Activated CD8-positive, alpha-beta T cell treated with anti-CD3 and anti-CD28 coated beads, Interleukin-2, amount 10 ng/mL, durations not matched to agents 7 days and 5 days (primary cell): ENCODE data around the gene KAZN. TPM values are rescaled to one million over a fixed set of nuclear protein-coding genes. Genes with fewer than 3 reads are reported as not detected.

ENCODE experiments used
- ATAC-seq: fragments of 150-1000 bp; cut with Tn5 transposase; one replicate; pipeline ENCODE4 v1.10.0; 2021; ENCODE audit warnings: moderate library complexity
- CTCF ChIA-PET: fragments of 350-600 bp; sonication (Branson Sonifier 250); formaldehyde crosslinking; loops from one replicate; lab custom pipeline; 2021; ENCODE audit warnings: antibody characterized with exemption; lab: Charles Lee
- POLR2A ChIA-PET: fragments of 350-600 bp; sonication (Branson Sonifier 250); formaldehyde crosslinking; loops from one replicate; lab custom pipeline; 2021; ENCODE audit warnings: antibody characterized with exemption; lab: Charles Lee
- DNase-seq: peaks from one replicate; pipeline ENCODE4 v3.0.0-alpha.2; 2020
- H3K27ac Mint-ChIP-seq: one replicate; pipeline ENCODE4 v1.8.0; 2021; ENCODE audit warnings: mild to moderate bottlenecking, mixed read lengths
- H3K27me3 Mint-ChIP-seq: one replicate; pipeline ENCODE4 v1.8.0; 2021; ENCODE audit warnings: low read depth, mixed read lengths
- H3K36me3 Mint-ChIP-seq: one replicate; pipeline ENCODE4 v1.8.0; 2021; ENCODE audit warnings: low read depth, mixed read lengths
- H3K4me1 Mint-ChIP-seq: one replicate; pipeline ENCODE4 v1.8.0; 2021; ENCODE audit warnings: low read depth, mixed read lengths
- H3K4me3 Mint-ChIP-seq: one replicate; pipeline ENCODE4 v1.8.0; 2021; ENCODE audit warnings: mild to moderate bottlenecking, mixed read lengths
- H3K9me3 Mint-ChIP-seq: one replicate; pipeline ENCODE4 v1.8.0; 2022; ENCODE audit warnings: mixed read lengths; ENCODE audit not compliant: insufficient read depth
- total RNA-seq, 2 experiments: library from RNA; stranded (reverse); gene quantifications; one replicate each; pipeline ENCODE4 v1.2.3, GENCODE V29; 2021

The KAZN gene
- total RNA-seq, 2 experiments from 2014 or later: 1.1 to 1.7 TPM

GRCh38 chr1:14777516-14778506 is 179.3 kb downstream of the KAZN start:
- Mint-ChIP-seq H3K36me3 (no peaks in the 10 kb centered on the region), H3K4me1 (peaks cover 13% of the 10 kb centered on the region), H3K4me3 (no peak overlapping the region), H3K27me3 (no peaks in the 10 kb centered on the region), H3K9me3 (no peaks in the 10 kb centered on the region), H3K27ac (no peak overlapping the region)
- ATAC-seq (no peak), DNase-seq (peak; percentile 25)
- ChIA-PET POLR2A (no interaction called here), CTCF (interaction anchor here (0.8 to 2.3 kb wide), 6 partner anchors 73 to 274 kb away, joined by 3 to 14 read pairs (median 3); no protein-coding TSS in a partner anchor)

GRCh38 chr1:14778541-14778897 is 180.0 kb downstream of the KAZN start:
- peaks cover 13% of the 10 kb centered on the region for H3K4me1 Mint-ChIP-seq
- CTCF ChIA-PET: interaction anchor here (0.7 to 2.3 kb wide), 6 partner anchors 73 to 707 kb away, joined by 3 to 14 read pairs (median 3); no protein-coding TSS in a partner anchor
- H3K27ac Mint-ChIP-seq: no peak overlapping the region
- DNase-seq (no peak), ATAC-seq (no peak)
- H3K4me3 Mint-ChIP-seq: no peak overlapping the region
- H3K36me3 Mint-ChIP-seq: no peaks in the 10 kb centered on the region
- POLR2A ChIA-PET: no interaction called here
- H3K27me3 Mint-ChIP-seq: no peaks in the 10 kb centered on the region
- H3K9me3 Mint-ChIP-seq: no peaks in the 10 kb centered on the region

- CTCF ChIA-PET: interaction anchor here (0.7 to 2.3 kb wide), 7 partner anchors 16 to 706 kb away, joined by 3 to 14 read pairs (median 3); no protein-coding TSS in a partner anchor
- H3K27me3 Mint-ChIP-seq: no peaks in the 10 kb centered on the region
- POLR2A ChIA-PET: no interaction called here
- H3K36me3 Mint-ChIP-seq: no peaks in the 10 kb centered on the region
- DNase-seq (peak; percentile 35), ATAC-seq (no peak)
- no peak overlapping the region for H3K4me3 Mint-ChIP-seq
- no peak overlapping the region for H3K27ac Mint-ChIP-seq
- H3K9me3 Mint-ChIP-seq: no peaks in the 10 kb centered on the region
- peaks cover 13% of the 10 kb centered on the region for H3K4me1 Mint-ChIP-seq
Observed at GRCh38 chr1:14778898-14779865, 180.7 kb downstream of the KAZN start.

- H3K27me3 Mint-ChIP-seq: no peaks in the 10 kb centered on the region
- no peaks in the 10 kb centered on the region for H3K36me3 Mint-ChIP-seq
- ATAC-seq (no peak), DNase-seq (no peak)
- ChIA-PET CTCF (interaction anchor here (0.8 to 2.3 kb wide), 3 partner anchors 17 to 250 kb away, joined by 3 to 14 read pairs (median 3); no protein-coding TSS in a partner anchor), POLR2A (interaction anchor here (0.6 kb wide), 1 partner anchor 399 kb away, joined by 3 read pairs; no protein-coding TSS in a partner anchor)
- H3K4me1 Mint-ChIP-seq: peaks cover 13% of the 10 kb centered on the region
- no peaks in the 10 kb centered on the region for H3K9me3 Mint-ChIP-seq
- no peak overlapping the region for H3K4me3 Mint-ChIP-seq
- H3K27ac Mint-ChIP-seq: no peak overlapping the region
Observed at GRCh38 chr1:14780271-14780670, 181.8 kb downstream of the KAZN start.

- Mint-ChIP-seq H3K4me3 (no peak overlapping the region), H3K9me3 (no peaks in the 10 kb centered on the region), H3K36me3 (no peaks in the 10 kb centered on the region), H3K4me1 (peaks cover 13% of the 10 kb centered on the region), H3K27me3 (no peaks in the 10 kb centered on the region), H3K27ac (no peak overlapping the region)
- DNase-seq (no peak), ATAC-seq (no peak)
- CTCF ChIA-PET: interaction anchor here (1.2 kb wide), 1 partner anchor 246 kb away, joined by 3 read pairs; no protein-coding TSS in a partner anchor
- POLR2A ChIA-PET: no interaction called here
Observed at GRCh38 chr1:14781811-14782210, 183.3 kb downstream of the KAZN start.

GRCh38 chr1:14782741-14783591 is 184.5 kb downstream of the KAZN start:
- peaks cover 7% of the 10 kb centered on the region for H3K4me1 Mint-ChIP-seq
- no peak overlapping the region for H3K27ac Mint-ChIP-seq
- ATAC-seq (no peak), DNase-seq (no peak)
- no peaks in the 10 kb centered on the region for H3K27me3 Mint-ChIP-seq
- POLR2A ChIA-PET: no interaction called here
- CTCF ChIA-PET: no interaction called here
- H3K4me3 Mint-ChIP-seq: no peak overlapping the region
- no peaks in the 10 kb centered on the region for H3K36me3 Mint-ChIP-seq
- no peaks in the 10 kb centered on the region for H3K9me3 Mint-ChIP-seq

- no peaks in the 10 kb centered on the region for H3K27me3 Mint-ChIP-seq
Observed at GRCh38 chr1:14783592-14783886, 185.1 kb downstream of the KAZN start.

GRCh38 chr1:14784790-14785773 is 186.6 kb downstream of the KAZN start:
- Mint-ChIP-seq H3K4me3 (no peak overlapping the region), H3K27me3 (no peaks in the 10 kb centered on the region), H3K4me1 (no peaks in the 10 kb centered on the region), H3K36me3 (no peaks in the 10 kb centered on the region), H3K27ac (no peak overlapping the region), H3K9me3 (no peaks in the 10 kb centered on the region)
- ATAC-seq (no peak), DNase-seq (no peak)
- ChIA-PET POLR2A (no interaction called here), CTCF (no interaction called here)

More at GRCh38 chr1:14783592-14783886, 185.1 kb downstream of the KAZN start:
- no peak overlapping the region for H3K4me3 Mint-ChIP-seq
- H3K4me1 Mint-ChIP-seq: peaks cover under 1% of the 10 kb centered on the region
- no peak for ATAC-seq
- H3K36me3 Mint-ChIP-seq: no peaks in the 10 kb centered on the region
- no peak overlapping the region for H3K27ac Mint-ChIP-seq
- CTCF ChIA-PET: no interaction called here
- no peaks in the 10 kb centered on the region for H3K9me3 Mint-ChIP-seq
- POLR2A ChIA-PET: no interaction called here
- DNase-seq: no peak

GRCh38 chr1:14786109-14786675 is 187.7 kb downstream of the KAZN start:
- ChIA-PET CTCF (no interaction called here), POLR2A (no interaction called here)
- H3K27me3 Mint-ChIP-seq: no peaks in the 10 kb centered on the region
- ATAC-seq (no peak), DNase-seq (no peak)
- no peak overlapping the region for H3K4me3 Mint-ChIP-seq
- H3K9me3 Mint-ChIP-seq: no peaks in the 10 kb centered on the region
- no peak overlapping the region for H3K27ac Mint-ChIP-seq
- H3K36me3 Mint-ChIP-seq: no peaks in the 10 kb centered on the region
- H3K4me1 Mint-ChIP-seq: no peaks in the 10 kb centered on the region

GRCh38 chr1:14786681-14787080 is 188.2 kb downstream of the KAZN start:
- CTCF ChIA-PET: no interaction called here
- Mint-ChIP-seq H3K27me3 (no peaks in the 10 kb centered on the region), H3K36me3 (no peaks in the 10 kb centered on the region), H3K4me1 (no peaks in the 10 kb centered on the region), H3K4me3 (no peak overlapping the region), H3K9me3 (no peaks in the 10 kb centered on the region), H3K27ac (no peak overlapping the region)
- ATAC-seq (no peak), DNase-seq (no peak)
- POLR2A ChIA-PET: no interaction called here
